Non-pigmented ciliary epithelial cell (primary cell): ENCODE data around the gene SREBF1.

Source experiments
- DNase-seq: peaks from one replicate; pipeline ENCODE4 v3.0.0-alpha.2; 2010; ENCODE audit warnings: low read depth

Gene SREBF1

DNA sequence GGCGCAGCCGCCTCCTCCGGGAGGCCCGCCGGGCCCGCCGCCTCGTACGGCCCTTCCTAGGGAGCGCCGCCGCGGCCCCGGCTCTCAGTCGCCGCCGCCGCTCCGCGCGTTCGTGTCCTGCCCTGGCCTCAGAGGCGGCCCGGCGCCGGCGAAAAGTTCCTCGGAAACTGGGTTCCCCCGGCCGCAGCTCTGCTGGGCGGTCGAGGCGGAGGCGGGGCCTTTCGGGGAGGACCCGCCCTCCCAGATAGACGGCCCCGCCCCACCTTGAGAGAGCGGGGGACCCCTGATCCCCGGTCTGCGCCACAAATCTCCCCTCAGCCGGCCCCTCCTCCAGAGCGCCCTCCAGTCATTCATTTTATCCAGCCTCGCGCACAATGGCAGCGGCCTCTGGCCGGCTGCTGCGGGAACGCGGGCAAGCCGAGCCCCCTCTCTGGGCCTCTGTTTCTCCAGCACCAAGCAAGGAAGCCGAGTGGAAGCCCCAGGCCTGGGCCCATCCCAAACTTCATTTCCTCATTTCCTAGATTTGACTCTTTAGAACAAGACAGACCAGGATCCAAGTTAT, at the start of gene SREBF1:
Gene SREBF1, minus strand, starts transcription at position 169 of the 562 bp plus-strand sequence. CDS start 169 bp downstream, outside the sequence.
- DNase-seq = no peak

DNA sequence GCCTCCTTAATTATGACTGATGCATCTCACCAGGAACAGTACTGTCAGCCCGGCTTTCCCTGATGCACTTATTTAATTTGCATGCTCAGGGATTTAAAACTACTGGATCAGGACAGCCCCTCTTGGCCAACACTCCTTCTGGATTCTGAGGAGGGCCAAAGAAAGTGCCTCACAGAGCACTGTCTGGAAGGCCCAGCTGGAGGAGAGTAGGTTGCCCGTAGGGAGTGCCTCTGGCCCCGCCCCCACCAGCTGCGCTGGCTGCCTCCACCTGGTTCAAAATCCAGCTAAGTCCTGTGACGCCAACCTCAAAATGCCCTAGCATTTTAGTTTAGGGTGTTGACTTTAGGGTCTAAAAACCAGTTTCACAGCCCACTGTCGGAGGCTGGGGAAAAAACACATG, 49.4 kb upstream of the SREBF1 start:
- no peak for DNase-seq

DNA sequence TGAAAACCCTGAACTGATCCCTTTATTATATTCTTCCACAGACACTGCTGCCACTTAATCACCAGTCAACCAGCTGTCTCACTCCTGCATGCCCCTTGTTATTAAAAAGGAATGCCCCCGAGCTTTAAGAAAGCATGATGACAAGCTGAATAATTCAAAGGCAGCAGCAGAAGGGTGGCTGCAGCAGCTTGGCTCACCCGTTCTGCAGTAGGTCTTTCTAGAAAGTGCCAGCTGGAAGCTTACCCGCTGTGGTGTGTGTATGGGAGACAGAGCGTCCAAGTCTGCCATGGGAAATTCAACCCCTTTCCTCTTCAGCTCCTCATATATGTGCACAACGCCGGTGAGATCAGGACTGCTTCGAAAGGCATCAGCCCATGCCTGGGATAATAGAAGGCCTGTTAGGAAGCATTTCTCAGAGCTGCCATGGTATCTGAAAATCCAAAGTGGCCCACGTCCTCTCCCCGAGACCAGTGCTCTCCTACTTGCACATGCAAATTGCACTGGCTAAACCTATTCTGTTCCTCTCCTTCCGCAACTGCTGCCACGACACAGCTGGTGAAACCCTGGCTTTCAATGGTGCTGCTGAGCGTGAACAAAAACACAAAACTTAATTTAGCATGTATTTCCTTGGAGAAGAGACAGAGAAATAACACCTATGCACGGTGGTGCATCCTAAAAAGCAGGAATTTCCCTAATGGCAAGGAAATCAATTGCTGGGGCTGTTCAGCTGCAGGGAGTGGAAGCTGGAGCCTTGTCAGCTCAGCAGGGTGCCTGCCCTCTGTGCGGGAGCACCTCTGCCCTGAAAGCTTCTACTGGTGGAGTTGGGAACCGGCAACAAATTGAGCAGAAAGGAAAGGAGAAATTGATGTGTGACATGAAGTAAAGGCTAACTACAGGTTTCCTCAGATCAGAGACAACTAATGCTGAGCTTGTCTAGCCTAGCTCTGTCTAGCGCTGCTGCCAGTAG, 47.9 kb upstream of the SREBF1 start:
- no peak for DNase-seq

DNA sequence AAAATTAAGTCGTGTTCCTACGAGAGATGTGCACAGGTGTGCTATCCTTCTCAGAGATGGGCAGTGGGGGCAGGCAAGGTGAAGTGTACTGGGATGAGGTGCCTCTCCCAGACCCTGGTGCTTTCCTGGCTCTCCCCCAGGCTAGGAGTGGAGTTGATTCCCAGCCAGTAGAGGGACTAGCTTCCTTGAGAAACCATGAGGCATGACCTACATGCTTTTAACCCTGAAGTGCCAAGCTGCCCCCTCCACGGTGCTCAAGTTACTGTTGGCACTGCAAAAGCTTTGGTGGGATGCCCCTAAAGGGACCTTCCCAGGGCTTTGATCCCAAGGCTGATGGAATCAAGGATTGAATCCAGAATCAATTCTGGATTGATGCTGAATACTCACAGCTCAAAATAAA, 47.0 kb upstream of the SREBF1 start:
- no peak for DNase-seq

DNA sequence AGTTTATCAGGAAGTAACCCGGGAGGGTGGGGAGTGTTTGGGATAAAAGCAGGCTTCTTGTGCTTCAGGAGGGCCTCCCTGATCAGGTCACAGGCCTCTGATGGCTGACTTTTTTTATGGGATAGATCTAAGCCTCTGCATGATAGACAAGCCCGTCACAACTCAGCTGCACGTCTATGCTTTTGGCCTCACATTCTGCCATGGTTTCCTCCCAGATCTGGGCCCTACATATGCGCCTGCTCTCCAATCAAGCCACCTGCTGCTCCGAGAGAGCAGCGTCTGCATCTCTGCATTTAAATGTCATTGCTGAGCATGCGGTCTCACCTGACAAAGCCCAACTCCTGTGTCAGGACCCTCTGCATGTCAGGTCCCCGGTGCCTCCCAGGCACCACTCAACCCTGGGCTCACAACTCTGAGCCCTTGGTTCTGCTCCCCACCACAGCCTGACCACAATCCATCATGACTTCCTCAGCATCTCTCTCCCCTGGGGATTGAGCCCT, 45.3 kb upstream of the SREBF1 start:
- DNase-seq = no peak

DNA sequence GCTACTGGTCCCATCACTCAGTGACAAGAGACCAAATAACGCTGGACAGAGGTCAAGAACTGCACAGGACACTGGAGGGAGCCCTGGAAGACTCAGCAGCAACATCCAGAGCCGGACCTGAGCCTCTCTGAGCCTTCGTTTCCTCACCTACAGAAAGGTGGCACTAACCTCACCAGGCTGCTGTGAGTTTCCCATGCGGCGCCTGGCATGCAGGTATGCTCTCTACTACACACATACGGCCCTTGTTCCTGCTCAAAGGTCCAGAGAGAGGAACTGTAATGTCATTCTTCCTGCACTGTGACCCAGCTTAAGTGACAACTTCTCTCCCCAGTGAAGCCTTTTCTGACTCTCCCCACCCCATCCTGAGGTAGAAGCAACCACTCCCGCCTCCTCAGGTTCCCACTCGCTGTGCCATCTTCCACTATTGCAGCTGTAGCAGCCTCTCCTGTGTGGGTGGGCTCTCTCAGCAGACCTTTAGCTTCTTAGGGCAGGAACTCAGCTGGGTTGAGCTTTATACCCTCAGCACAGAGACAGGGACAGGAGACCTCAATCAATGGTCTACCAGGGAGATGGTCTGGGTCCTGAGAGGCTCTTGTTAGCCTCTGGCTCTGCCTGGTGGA, 43.9 kb upstream of the SREBF1 start:
- DNase-seq = no peak

DNA sequence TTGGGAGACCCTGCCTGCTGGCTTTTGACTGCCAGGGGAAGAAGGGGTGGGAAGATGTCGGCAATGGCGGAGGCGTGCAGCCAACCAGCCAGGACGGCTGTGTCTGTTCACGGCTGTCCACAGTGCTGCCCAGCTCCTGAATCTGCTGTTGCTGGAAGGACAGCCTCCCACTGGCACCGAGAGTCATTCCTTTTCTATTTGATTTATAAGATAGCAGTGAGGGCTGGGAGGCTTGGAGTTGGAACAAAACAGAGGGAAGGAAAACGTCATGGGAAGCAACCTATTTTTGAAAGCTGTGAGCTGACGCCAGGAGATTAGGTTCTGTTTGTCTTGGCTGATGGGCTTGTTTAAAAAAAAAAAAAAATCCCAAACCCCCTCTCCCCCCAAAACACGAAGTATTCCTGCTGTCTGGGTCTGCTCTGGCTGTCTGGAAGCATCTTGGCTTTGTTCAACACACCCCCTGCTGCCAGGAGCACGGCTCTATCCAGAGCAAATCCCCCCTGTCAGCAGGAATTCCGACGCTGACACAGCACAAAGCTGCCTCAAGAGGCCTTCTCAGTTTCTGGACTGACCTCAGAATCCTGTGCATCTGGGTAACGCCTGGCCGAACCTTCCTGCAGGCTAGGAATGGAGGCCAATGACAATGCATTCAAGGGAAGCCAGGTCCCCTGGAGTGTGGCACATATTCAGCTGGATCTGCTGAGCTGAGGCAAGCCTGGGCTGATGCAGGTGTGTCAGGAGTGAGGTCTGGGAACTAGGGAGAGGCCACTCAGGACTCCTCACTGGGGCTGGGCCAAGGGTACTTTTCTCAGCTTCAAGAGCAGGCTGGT, 41.0 kb upstream of the SREBF1 start:
- DNase-seq = peak; percentile 67

DNA sequence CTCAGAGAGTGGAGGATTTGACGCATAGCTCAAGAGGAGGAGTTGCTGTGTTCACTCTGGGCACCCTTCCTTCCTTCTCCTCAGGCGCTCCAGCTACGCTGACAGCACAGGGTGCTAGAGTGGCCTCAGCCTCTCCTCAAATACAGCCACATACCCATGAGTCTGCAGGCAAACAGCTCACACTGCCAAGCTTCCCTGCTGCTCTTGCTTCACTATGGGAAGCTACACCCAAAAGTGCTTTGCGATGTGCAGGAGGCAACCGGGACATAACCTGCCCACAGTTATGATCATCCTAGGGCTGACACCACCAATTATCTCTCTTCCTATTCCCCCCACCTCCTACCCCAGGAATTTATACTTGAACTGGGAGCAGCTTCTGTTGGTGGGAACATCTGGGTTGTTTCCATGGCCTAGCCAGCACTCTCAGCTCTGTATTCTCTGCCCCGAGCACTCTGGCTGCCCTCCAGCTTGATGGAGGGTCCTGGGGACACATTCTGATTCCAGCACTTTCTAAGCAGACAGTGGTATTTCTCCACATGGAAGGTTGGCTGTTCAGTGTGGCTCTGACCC, 40.3 kb upstream of the SREBF1 start:
- DNase-seq = no peak

DNA sequence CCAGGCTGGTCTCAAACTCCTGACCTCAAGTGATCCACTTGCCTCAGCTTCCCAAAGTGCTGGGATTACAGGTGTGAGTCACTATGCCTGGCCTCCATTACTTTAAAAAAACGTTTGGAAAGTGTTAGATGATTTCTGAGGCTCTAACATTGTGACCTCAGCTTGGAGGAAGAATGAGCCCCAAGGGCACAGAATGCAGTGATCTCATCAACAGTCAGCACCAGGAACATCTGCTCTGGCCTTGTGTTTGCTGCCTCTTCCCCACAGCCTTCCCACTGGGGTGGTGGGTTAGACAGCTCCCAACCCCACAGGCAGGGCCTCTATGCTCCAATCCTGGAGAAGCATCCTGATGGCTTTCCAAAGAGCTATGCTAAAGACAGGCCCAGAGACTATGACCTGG, 37.7 kb upstream of the SREBF1 start:
- peak; percentile 51 for DNase-seq

DNA sequence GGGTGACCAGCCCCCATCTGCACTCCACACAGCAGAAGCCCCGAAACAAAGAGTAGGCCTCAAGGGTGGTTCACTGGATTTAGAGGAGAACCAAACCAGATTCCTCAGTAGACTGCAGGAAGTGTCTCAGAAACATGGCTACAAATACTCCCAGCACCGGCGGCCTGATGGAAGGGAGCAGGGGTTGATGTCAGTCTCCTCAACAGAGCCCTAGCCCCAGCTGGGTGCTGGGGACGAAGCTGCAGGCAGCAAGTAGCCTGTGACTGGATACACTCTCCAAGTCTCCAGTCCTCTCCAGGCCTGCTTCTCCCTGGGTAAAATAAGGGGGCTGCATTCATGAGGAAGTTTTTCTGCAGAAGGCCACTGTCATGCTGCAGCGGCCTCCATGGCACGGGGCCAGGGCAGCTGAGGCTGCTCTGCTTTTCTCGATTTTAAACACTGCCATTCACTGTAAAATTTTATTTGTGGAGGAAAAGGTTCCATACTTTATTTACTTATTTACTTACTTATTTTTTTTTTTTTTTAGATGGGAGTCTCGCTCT, 36.7 kb upstream of the SREBF1 start:
- no peak for DNase-seq

DNA sequence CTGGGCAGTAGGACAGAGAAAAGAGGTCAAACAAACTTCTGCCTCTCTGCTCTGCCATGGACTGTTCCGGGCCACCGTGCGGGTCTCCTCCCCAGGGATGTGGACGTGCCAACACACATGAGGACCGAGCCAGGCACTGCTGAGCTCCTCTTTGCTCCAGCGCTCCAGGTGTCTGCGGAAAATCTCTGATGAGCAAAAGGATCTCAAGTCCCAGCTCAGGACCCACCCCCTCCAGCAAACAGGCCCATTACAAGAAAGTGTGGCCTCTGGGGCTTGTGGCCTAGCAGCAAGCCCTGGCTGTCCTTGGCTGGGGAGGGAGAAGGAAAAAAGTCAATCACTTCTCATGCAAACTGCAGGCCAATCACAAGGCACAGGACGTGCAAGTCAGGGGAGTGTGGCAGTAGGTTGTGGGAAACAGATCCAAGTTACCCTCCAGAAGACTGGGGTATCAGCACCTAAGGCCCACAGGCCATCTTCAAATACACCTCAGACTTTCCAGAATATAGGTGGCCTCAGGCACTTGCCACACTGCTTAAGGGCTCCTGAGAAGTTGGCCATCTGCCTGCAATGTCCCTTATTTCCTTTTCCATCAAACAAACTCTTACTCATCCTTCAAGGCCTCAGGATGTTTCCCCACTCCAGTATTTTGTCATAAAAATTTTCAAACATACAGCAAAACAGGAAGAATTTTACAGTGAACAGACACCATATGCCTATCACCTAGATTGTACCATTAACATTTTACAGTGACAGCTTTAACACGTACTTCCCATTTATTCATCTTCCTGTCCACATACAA, 36.0 kb upstream of the SREBF1 start:
- no peak for DNase-seq

DNA sequence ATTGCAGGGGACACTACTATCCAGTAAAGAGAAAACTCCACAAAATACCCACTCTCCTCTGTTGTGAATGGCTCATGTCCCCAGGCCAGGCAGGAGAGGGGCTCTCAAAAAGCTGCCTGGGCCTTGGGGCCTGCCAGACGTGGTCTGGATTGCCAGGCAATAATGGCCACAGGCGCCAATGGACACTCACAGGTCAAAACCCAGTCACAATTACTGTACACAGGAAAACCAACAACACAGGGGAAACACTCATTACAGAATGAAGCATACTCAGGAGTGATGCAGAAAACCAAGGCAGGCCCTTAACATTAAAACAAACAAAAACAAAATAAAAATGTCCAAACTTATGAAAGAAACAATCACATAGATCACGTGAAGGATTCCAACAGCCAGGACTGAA, 35.1 kb upstream of the SREBF1 start:
- no peak for DNase-seq

DNA sequence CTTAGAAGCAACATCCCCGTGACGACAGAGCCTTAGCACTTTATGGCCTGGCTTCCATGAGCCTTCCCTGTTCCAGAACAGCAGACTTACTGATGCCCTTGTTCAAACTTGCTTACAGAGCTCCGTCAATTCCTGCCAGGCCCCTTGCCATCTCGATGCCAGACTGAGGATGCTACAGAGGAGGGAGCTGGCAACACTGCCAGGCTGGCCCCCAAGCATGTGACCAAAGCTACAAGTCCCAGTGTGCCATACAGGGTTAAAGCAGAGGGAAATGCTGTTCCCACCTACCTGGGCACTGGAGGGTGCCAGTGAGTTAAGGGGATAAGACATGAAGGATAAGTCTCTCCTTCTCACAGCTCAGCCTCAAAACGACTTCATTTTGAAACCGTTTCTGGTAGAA, 33.5 kb upstream of the SREBF1 start:
- no peak for DNase-seq

DNA sequence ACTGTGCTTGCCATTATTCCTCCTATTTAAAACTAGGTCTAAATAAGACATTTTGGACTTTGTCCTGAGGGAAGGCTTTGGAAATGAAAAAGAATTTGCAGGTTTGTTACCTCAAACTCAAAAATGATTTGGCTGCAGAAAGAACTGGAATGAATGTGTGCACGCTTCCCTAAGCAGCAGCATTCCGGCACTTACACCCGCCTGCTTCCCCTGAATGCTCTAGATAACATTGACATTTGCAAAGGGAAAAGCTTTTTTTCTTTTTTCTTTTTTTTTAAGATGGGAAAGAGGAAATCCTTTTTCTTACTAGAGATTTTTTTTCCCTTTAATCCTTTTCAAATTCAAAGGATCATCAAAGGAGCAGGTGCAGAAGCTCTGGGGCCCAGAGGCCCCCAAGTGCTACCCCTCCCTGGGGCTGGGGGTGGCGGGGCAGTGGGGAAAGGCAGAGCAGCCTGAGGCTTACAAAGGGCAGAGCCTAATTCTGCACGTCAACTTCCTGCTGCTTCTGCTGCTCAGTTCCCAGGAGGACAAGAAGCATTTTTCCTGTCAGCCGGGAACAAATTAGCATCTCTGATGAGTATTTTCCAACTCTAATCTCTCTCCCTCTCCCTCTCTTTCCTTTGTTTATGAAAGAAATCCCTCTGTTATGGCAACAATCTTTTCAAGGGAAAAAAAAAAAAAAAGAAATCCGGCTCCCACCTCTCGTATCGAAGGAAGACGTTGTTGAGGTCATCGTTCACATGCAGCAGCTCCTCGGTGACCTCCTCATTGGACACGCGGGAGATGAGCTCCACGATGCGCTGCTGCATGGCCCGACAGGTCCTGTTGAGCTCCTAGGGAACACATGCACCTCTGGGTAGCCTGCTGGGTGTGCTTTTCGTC, 32.1 kb upstream of the SREBF1 start:
- no peak for DNase-seq

DNA sequence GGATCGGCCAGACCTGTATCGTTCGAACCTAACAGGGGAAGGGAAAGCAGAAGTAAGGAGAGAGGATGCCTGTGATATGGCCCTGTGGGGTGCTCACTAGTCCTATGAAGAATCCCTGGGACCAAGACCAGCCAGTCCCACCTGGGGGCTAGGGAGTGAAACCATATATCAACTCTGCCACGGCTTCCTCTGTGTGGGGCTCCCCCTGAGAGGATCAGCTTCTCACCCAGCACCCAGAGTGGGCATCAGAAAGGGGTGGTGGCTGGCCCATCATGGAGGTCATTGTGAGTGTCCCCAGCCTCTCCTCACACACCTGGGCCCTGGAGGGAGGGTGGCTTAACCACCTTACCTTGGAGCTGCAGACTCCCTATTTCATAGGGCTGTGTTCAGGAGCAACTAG, 30.1 kb upstream of the SREBF1 start:
- DNase-seq = no peak

DNA sequence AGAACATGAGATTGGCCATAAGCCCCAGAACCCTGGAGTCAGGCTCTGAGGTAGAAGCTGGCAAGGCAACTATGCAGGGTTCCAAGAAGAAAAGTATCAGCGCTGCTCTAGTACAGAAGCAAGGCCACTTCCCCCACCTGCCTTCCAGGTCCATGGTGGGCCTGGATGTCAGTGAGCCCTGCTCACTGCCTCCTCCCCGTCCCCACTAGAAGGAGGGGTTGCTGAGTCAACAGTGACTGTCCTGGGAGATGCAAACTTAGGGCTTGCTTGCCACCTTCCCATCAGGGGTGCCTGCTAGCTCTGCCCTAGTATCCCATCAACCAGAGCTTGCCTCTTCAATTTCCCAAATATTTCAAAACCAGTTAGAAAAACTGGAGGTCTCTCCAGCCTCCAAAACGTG, 29.6 kb upstream of the SREBF1 start:
- DNase-seq = no peak

DNA sequence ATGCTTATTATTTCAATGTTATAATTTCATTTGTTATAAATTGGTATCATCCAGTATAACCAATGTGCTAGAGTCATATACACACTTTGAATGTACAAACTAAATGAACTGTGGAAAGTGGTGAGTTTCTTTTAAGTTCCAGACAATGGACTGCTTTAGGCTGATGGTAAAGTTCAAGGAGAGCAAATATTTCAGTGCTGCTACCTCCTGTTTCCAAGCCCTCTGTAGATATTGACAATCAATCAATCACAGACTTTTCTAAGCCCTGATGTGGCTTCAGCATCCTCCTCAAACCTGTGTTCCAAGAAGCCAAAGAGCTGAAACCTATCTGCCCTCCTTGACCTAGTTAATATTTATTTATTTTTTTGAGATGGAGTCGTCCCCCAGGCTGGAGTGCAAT, 28.2 kb upstream of the SREBF1 start:
- no peak for DNase-seq

DNA sequence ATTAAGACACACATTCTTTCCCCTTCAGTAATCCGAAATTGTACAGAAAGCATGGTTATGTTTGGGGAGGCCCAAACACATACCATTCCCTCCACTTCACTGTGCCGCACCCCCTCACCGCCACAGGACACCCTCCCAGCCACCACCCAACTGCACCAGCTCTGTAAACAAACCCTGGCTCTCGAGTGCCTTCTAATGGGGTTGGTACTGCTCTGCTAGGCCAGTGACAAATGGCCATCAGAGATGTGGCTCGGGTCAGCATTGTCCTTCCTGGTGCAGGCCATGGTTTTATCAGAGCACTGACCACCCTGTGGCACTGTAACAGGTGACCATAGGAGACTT, 24.0 kb upstream of the SREBF1 start:
- DNase-seq = no peak

DNA sequence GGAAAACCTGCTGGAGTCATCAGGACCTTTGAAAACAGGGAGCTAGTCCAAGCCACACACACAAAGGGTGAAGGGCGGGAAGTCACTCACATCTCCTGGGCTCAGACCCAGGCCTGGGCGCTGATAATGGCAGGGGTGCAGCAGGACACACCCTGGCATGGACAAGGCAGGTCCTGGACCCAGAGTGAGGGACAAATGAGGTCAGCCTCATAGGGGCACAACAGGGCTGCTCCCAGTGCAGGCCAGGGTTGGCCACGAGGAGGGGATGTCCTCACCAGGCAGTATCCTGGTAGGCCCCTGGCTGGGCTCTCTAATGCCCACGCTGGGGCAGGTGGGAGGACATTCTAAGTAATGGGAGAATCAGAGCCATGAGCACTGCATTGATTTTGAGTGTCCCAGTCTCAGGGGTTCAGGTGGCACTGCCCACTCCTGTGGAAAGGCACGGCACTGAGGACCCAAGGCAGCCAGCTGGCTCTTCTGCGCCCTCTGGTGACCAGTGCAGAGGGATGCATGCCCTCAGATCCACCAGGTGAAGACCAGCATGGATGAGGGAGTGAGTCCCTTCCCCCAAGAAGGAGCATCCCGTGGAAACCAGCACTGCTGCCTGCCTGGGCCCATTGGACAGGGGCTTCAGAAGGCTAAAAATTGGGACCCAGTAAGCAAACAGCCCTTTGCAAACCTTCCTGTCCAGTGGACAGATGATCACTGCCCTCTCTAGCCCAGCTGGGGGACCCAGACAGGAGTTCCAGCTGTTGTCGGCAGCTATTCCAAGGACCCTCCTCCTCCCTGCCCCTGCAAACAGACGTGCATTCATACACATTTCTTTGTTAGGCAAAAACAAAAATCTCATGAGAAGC, 23.4 kb upstream of the SREBF1 start:
- no peak for DNase-seq
